Right cardiac atrium (tissue), 5 donors: ENCODE results near the gene PCSK1. TPM values are rescaled to one million over a fixed set of nuclear protein-coding genes. Genes with fewer than 3 reads are reported as not detected.
"Not testable (repeated sequence)": the region's sequence is repeated elsewhere in the genome, so short reads cannot be mapped to it uniquely, and the experiment has no call there.

Experiments used
- ATAC-seq, 2 donors: fragments of 200-7000 bp; cut with Tn5 transposase; one replicate each; pipeline versions ENCODE4 v1.8.0 to v1.9.1; 2020; ENCODE audit warnings: moderate library complexity in 2 of 2, mild to moderate bottlenecking in 1 of 2
- DNase-seq, 3 donors: peaks; one replicate each; pipeline ENCODE4 v3.0.0-alpha.2; 2020
- H3K27ac ChIP-seq: one replicate; pipeline ENCODE4 v1.5.1; 2013; ENCODE audit warnings: mild to moderate bottlenecking, low read length, control low read depth, moderate library complexity
- H3K27me3 ChIP-seq: one replicate; pipeline ENCODE4 v1.6.1; 2013; ENCODE audit not compliant: control insufficient read depth, insufficient read depth
- H3K4me1 ChIP-seq: one replicate; pipeline ENCODE4 v1.6.1; 2013; ENCODE audit warnings: low read length; ENCODE audit not compliant: control insufficient read depth, insufficient read depth
- H3K4me3 ChIP-seq: one replicate; pipeline ENCODE4 v1.5.1; 2013; ENCODE audit warnings: low read length, control low read depth
- H3K9me3 ChIP-seq: one replicate; pipeline ENCODE4 v1.6.1; 2013; ENCODE audit warnings: low read length; ENCODE audit not compliant: control insufficient read depth
- whole genome bisulfite sequencing: extraction: QIAGEN DNeasy Blood & Tissue Kit; methylation state at CpG from one replicate; pipeline ENCODE4 v1.1.7; 2013; 5-methylcytosine and 5-hydroxymethylcytosine counted together
- intact Hi-C, 4 donors: fragments of 100-400 bp; cut with DNase I; formaldehyde crosslinking; loops; one replicate each; pipeline versions ENCODE4 v1.11.0 to v1.14.0; 2022 to 2023
- polyA plus RNA-seq: library from polyadenylated mRNA; stranded (reverse); fragments of 200-250 nt; gene quantifications from one replicate; pipeline ENCODE4 v1.2.3, GENCODE V29; 2013
- total RNA-seq, 4 donors: library from RNA; stranded (reverse); fragmentation: NEBNext Ultra II Directional; extraction: Animal tissue kit (Norgen Biotek cat#: 25700); gene quantifications; one replicate each; pipeline ENCODE4 v1.2.1, GENCODE V29; 2021
- donor health status: healthy with polysubstance abuse.
- donor health status: DM: no; HTN: yes; CAD: no.
- donor health status: DM: no; HTN: no; CAD: no.
- donor health status: DM: no; HTN: yes; CAD: no; lungs with severe emphysema.
- donor health status: DM: yes; HTN: yes; CAD: no.

The PCSK1 gene
- total and polyA plus RNA-seq, 5 donors: 0.14 to 1.6 (median 0.71) TPM

DNA sequence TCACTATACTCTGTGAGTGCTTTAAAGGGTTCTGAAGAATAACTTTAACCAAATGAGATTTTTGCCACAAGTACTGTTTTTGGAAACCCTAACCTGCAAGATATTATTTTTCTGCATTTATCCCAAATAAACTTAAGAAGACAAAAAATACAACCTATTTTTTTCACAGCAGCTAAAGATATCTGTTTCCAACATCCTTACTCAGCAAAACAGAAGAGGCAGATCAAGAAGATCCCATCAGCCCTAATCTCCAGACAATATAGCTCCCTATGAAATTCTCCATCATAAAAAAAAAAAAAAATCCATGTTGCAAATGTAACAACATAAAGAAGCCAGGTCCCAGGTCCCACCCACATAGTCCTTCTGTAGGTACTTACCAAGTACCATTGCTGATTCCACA is 7.6 kb downstream of the PCSK1 start:
- DNase-seq (no peak), ATAC-seq (no peak)
- Histone ChIP-seq H3K27me3 (no peaks in the 10 kb centered on the region), H3K4me1 (no peaks in the 10 kb centered on the region), H3K4me3 (no peak overlapping the region), H3K9me3 (no peaks in the 10 kb centered on the region), H3K27ac (no peak overlapping the region)
- intact Hi-C loops: no loop called here

DNA sequence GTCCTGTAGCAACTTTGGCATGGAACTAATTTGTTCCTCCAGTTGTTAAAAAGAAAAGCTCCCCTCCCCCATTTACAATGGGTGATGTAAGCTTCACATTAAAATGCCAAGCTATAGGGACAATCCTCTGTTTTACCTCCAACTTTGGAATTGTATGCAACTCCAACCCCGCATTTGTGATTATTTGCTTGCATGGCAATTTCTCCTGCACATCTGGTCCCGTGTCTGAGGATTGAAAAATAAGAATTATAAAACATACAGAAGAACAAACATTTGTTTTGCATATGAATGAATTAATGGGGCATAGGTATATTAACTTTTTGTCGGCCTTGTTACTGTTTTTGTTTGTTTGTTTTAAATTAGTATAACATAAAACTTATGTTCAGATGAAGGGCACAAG is 17.2 kb downstream of the PCSK1 start:
- whole genome bisulfite sequencing: 90% methylated on average over 3 of the region's 3 CpGs
- ATAC-seq: no peak
- Histone ChIP-seq H3K4me3 (no peak overlapping the region), H3K4me1 (no peaks in the 10 kb centered on the region), H3K27ac (no peak overlapping the region), H3K9me3 (no peaks in the 10 kb centered on the region), H3K27me3 (no peaks in the 10 kb centered on the region)
- DNase-seq: no peak
- intact Hi-C loops: no loop called here

DNA sequence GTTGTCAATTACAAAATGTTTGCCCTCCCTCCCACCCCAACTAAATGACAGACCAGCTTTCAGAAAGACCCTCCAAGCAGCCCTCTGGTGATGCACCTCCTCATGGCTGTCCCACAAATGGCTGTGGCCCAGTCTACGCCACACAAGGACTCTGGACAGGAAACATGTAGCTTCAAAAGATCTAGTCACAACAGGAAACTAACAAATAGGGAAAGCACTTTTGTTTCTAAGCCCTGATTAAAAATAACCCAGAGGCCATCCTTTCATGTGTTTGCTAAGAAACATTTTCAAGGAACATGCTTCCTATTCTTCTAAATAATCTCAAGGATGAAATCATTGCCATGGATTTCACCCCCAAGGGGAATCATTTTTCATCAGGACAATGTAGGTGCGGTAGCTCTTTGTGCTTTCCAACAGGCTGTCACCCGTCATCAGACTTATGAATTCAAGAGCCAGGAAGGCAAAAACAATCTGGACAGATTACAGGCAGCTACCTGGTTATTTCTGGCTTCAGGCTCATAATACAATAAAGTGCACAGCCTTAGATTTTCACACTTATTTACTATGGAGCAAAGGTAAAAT is 20.1 kb downstream of the PCSK1 start:
- H3K27ac ChIP-seq: no peak overlapping the region
- 68% methylated on average over 3 of the region's 3 CpGs for WGBS
- no peaks in the 10 kb centered on the region for H3K9me3 ChIP-seq
- no peak for ATAC-seq
- no peak overlapping the region for H3K4me3 ChIP-seq
- no peaks in the 10 kb centered on the region for H3K27me3 ChIP-seq
- no peaks in the 10 kb centered on the region for H3K4me1 ChIP-seq
- no peak for DNase-seq
- intact Hi-C loops: no loop called here

DNA sequence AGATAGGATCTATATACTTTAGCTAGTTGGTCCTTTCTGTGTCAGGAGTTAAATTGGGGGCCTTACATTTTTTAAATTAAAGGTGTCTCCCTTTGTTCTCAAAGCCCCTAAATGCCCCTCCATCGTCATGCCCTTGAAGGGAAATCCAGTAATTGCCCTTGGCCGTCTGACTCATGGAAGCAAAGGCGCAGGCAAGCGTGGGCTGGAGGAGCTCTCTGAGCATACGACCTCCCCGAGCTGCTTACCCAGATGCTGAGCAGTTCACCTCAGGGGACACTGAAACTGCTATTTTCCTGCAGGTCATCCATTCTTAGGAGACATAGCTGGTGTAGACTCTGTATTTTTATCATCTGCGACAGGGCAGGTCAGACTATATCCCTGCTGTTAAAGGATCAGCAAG is 23.0 kb downstream of the PCSK1 start:
- no peak for DNase-seq
- no peak for ATAC-seq
- Histone ChIP-seq H3K4me1 (no peaks in the 10 kb centered on the region), H3K27ac (no peak overlapping the region), H3K9me3 (no peaks in the 10 kb centered on the region), H3K4me3 (no peak overlapping the region), H3K27me3 (no peaks in the 10 kb centered on the region)
- intact Hi-C loops: no loop called here
- WGBS: 84% methylated on average over 7 of the region's 7 CpGs

DNA sequence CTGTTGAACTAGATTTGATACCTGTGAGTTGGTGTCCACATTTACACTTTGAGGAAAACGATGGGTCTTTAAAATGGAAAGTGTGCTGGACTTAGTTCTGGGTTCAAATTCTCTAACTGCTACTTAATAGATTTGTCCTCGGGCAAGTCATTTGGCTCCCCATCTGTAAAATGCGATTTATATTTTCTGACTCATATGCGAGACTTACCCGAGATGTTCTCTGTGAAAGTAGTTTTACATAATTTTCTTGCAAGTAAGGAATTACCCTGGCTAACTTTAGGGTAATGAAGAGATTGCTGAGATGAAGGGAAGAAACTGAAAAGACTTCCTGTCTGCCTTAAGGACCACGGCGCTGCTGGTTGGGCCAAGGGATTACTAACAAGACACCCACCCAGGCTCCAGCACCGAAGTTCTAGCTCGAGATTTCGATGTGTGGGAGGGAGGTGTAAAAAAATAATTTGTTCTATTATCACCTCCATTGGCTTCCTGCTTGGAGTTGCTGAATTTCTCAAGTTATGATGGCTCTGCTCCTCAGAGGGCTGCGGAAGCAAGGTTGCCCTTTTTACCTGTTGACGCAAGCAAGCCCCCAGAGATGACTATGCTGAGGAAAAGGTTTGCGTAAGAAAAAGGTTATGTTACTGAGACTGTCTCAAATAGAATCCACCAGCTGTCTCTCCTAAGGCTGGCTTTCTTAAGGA is 24.1 kb downstream of the PCSK1 start:
- no peaks in the 10 kb centered on the region for H3K27me3 ChIP-seq
- ATAC-seq (no peak), DNase-seq (no peak)
- 84% methylated on average over 13 of the region's 13 CpGs for WGBS
- H3K4me1 ChIP-seq: no peaks in the 10 kb centered on the region
- no peak overlapping the region for H3K27ac ChIP-seq
- intact Hi-C loops: no loop called here
- no peak overlapping the region for H3K4me3 ChIP-seq
- no peaks in the 10 kb centered on the region for H3K9me3 ChIP-seq

DNA sequence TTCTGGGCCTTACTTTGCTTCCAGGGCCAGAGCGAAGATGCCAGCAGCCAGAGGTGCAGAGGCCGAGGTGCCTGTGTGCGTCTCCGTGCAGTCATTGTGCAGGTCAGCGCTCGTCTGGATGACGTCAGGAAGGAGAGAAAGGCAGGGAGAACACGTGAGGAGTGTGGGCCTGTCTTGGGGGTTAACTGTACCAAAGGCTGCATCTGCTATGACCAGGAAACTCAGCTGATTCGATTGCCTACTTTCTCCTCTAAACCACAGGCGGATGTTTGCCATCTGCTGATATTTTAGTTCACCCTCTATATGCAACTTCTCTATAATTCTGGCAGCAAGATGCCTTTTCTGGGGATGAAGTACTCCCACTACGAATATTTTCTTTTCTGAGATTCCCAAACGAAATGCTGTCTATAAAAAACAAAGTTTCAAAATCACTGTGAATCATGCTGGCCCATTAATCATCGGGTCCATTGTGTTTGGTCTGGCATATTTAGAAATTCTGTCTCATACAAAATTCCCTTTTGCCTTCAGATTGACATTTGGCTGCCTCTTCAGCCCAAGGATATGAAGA is 24.8 kb downstream of the PCSK1 start:
- peak; percentile 50 to 73 for ATAC-seq
- H3K9me3 ChIP-seq: no peaks in the 10 kb centered on the region
- DNase-seq: peak in 2 of 3 donors; percentile 20 to 36
- no peak overlapping the region for H3K4me3 ChIP-seq
- intact Hi-C loops: no loop called here
- WGBS: 62% methylated on average over 13 of the region's 13 CpGs
- H3K4me1 ChIP-seq: no peaks in the 10 kb centered on the region
- H3K27me3 ChIP-seq: no peaks in the 10 kb centered on the region
- no peak overlapping the region for H3K27ac ChIP-seq

DNA sequence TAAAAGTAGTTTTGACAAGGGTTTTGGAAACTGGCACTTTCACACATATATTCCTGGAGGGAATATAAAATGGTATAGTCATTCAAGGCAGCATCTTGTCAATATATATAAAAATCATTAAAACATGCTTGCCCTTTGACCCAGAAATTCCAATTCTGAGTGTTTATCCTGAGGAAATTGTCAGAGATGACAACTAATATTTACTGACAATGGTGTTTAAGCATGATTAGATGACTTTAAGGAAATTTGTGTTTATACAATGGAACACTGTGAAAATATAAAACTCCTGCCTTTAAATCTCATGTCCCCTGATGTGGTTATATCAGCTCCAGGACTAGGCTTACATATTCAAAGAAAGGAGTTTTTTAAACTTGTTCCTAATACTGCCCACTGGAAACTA is 25.6 kb downstream of the PCSK1 start:
- no peak for DNase-seq

DNA sequence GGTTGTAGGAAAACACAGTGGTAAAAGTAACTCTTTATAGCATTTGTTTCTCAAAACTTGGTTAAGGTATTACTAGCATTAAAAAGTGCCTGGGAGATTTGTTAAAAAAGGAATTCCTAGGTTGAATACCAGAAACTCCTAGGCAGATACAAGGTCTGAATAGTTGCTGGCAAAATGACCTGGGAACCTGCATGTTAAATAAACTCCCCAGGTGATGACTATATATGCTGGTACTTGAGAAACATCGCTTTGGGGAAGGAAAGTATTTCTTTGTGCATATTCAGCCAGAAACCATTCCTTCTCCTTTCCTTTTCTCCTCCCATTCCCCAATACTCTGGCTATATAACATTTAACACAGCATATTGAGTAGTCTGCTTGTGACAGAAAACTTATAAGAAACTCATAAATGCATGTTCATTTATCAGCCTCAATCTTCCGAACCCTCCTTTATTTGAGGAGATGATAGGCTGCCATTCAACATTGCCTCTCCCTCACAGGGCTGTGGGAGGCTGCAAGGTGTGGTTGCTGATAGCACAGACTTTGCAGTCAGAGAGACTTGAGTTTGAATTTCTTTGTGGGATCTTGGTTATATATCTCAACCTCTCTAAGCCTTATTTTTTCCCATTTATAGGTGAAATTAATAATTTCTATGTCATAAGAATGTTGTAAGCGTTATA is 28.7 kb downstream of the PCSK1 start:
- H3K27me3 ChIP-seq: no peaks in the 10 kb centered on the region
- no peak for DNase-seq
- no peaks in the 10 kb centered on the region for H3K9me3 ChIP-seq
- ATAC-seq: no peak
- H3K27ac ChIP-seq: no peak overlapping the region
- no peaks in the 10 kb centered on the region for H3K4me1 ChIP-seq
- intact Hi-C loops: no loop called here
- WGBS: 83% methylated on average over 3 of the region's 3 CpGs
- H3K4me3 ChIP-seq: no peak overlapping the region

More for the DNA sequence above, 25.6 kb downstream of the PCSK1 start:
- no peaks in the 10 kb centered on the region for H3K4me1 ChIP-seq
- no peak overlapping the region for H3K4me3 ChIP-seq
- intact Hi-C loops: no loop called here
- no peak for ATAC-seq
- no peaks in the 10 kb centered on the region for H3K9me3 ChIP-seq
- no peaks in the 10 kb centered on the region for H3K27me3 ChIP-seq
- H3K27ac ChIP-seq: no peak overlapping the region

DNA sequence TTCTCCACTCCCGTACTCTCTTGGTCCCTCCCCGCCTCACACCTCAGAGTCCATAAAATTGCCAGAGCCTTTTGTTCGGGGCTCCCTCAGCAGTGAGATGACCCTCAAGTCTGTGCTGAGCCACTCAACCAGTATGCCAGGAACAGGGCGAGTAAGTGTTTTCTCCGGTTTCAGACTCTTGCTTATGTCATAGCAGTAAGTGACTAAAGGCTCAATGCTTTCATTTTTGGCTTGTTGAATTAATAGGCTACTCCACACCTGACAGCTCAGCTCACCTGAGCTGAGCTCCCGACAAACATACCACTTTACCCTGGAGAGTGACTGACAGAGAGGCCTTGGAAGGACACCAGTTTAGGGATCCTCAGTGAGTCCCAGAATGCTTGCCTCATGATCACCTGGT is 30.5 kb downstream of the PCSK1 start:
- H3K4me3 ChIP-seq: no peak overlapping the region
- no peaks in the 10 kb centered on the region for H3K9me3 ChIP-seq
- no peaks in the 10 kb centered on the region for H3K4me1 ChIP-seq
- H3K27ac ChIP-seq: no peak overlapping the region
- ATAC-seq: no peak
- H3K27me3 ChIP-seq: no peaks in the 10 kb centered on the region
- intact Hi-C loops: no loop called here
- WGBS: 87% methylated on average over 6 of the region's 6 CpGs
- no peak for DNase-seq

DNA sequence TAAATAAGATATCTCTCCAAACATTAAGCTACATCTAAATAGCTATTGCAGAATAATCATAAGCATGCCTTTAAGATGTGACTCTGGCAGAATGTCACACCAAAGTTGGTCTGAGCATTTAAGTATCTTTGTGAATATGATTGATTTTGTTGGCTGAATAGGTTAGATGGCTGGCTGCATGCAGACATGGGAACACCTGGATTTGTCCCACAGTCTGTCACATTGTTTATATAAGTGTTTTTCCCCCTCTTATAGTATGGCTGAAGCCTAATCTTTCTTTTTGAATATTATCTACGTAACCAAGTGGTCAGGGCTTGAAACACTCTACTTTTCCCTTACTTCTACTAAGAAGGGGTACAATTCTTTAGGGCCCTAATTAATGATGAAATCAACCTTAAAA is 36.2 kb downstream of the PCSK1 start:
- Histone ChIP-seq H3K4me1 (no peaks in the 10 kb centered on the region), H3K4me3 (no peak overlapping the region), H3K27me3 (no peaks in the 10 kb centered on the region), H3K27ac (no peak overlapping the region), H3K9me3 (no peaks in the 10 kb centered on the region)
- intact Hi-C loops: no loop called here
- 96% methylated on average over 1 of the region's 1 CpG for WGBS
- no peak for ATAC-seq
- DNase-seq: no peak

DNA sequence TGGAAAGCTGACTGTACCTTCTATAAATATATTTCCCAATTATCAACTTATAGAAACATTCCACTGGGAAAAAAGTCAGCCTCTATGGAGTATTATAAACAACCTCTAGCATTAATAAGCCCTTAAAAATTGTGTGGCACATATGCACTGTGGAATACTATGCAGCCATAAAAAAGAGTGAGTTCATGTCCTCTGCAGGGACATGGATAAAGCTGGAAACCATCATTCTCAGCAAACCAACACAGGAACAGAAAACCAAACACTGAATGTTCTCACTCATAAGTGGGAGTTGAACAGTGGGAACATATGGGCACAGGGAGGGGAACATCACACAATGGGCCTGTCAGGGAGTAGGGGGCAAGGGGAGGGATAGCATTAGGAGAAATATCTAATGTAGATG is 37.8 kb downstream of the PCSK1 start:
- H3K9me3 ChIP-seq, H3K4me1 ChIP-seq, DNase-seq, H3K4me3 ChIP-seq, intact Hi-C loops, H3K27me3 ChIP-seq, H3K27ac ChIP-seq, ATAC-seq: not testable (repeated sequence)
